ENCODE measurements around the gene BAG3. TPM values are rescaled to one million over a fixed set of nuclear protein-coding genes. Genes with fewer than 3 reads are reported as not detected.

Gene BAG3
- total RNA-seq, 1 experiment from 2014 or later = 57.0 TPM

GRCh38 chr10:119669975-119670640, 18.9 kb downstream of the BAG3 start (continued):
- TF ChIP-seq EZH2phosphoT487 (IDR thresholded peaks at IDR 0.05; ENCODE audit: borderline replicate concordance) (no peak), FOSL1 (IDR thresholded peaks at IDR 0.05; ENCODE audit: low read depth) (no peak), CTCF (IDR thresholded peaks at IDR 0.05 in 2 of 3, conservative IDR thresholded peaks at IDR 0.05 in 1 of 3; ENCODE audit: borderline replicate concordance in 1 of 3, insufficient read depth in 1 of 3, low read depth in 2 of 3, low read length in 2 of 3) (no peak)

GRCh38 chr10:119670717-119671116, 19.5 kb downstream of the BAG3 start:
- H3K9me3 ChIP-seq (ENCODE audit: control insufficient read depth in 1 of 2, insufficient read depth in 1 of 2, low read depth in 1 of 2, low read length in 2 of 2) = no peaks in the 10 kb centered on the region
- ATAC-seq (no peak), DNase-seq (ENCODE audit: low read depth, low spot score) (no peak)
- no peak overlapping the region for H3K9ac ChIP-seq (ENCODE audit: low read length)
- H3K79me2 ChIP-seq (ENCODE audit: insufficient read depth, low read length) = peaks cover 68% of the 10 kb centered on the region
- BruUV-seq (replicated peaks) = no TSS peak
- H4K20me1 ChIP-seq (ENCODE audit: insufficient read depth) = peaks cover 11% of the 10 kb centered on the region; the same call in 1 of the 2 replicates
- POLR2A ChIA-PET = no interaction called here
- H3K4me3 ChIP-seq (replicated peaks in 1 of 2; ENCODE audit: low read depth in 1 of 2, low read length in 2 of 2) = no peak overlapping the region
- CTCF ChIA-PET = interaction anchor here (0.8 kb wide), 1 partner anchor 16 kb away, joined by 3 read pairs; no protein-coding TSS in a partner anchor
- peaks cover 37 to 46% of the 10 kb centered on the region in 2 experiments for H3K4me1 ChIP-seq (ENCODE audit: control insufficient read depth in 1 of 2, insufficient read depth in 2 of 2, low read length in 2 of 2)
- H3K36me3 ChIP-seq (ENCODE audit: control insufficient read depth in 1 of 2, insufficient read depth in 2 of 2, low read length in 2 of 2) = peaks cover 32 to 50% of the 10 kb centered on the region in 2 experiments
- no peak overlapping the region for H2AFZ ChIP-seq (ENCODE audit: low read depth, low read length, poor library complexity, severe bottlenecking)
- RAD21 ChIA-PET (ENCODE audit: low non-redundant PET in 1 of 2, low total read pairs in 2 of 2, uncharacterized antibody in 2 of 2, unreplicated experiment in 2 of 2) = no interaction called here
- H3K9me2 ChIP-seq (ENCODE audit: insufficient read depth) = no peaks in the 10 kb centered on the region
- H3K27me3 ChIP-seq (ENCODE audit: insufficient read depth, low read length) = no peaks in the 10 kb centered on the region
- no peak overlapping the region for H3K4me2 ChIP-seq (ENCODE audit: low read length)
- no peak overlapping the region for H3K27ac ChIP-seq (ENCODE audit: low read depth, low read length)
- intact Hi-C loops (cut with micrococcal nuclease) = no loop called here
- TF ChIP-seq RAD21 (IDR thresholded peaks at IDR 0.05; ENCODE audit: low read depth) (no peak), FOSL1 (IDR thresholded peaks at IDR 0.05; ENCODE audit: low read depth) (no peak), SRF (IDR thresholded peaks at IDR 0.05; ENCODE audit: low read depth) (no peak), EGR1 (IDR thresholded peaks at IDR 0.05; ENCODE audit: low read depth) (no peak), ZFX (IDR thresholded peaks at IDR 0.05) (no peak), CBX3 (IDR thresholded peaks at IDR 0.05; ENCODE audit: low read depth) (no peak)
